H9 (cell line): ENCODE measurements around the gene C6orf15. TPM values are rescaled to one million over a fixed set of nuclear protein-coding genes. Genes with fewer than 3 reads are reported as not detected.
A peak's percentile ranks its signal among the peaks of the same experiment; 100 is the strongest.

Source experiments
- DNase-seq: peaks from one replicate; pipeline ENCODE4 v3.0.0-alpha.2; 2017
- H2AFZ ChIP-seq: one replicate; pipeline ENCODE4 v1.6.1; 2013; ENCODE audit warnings: mild to moderate bottlenecking, low read length, control low read depth, moderate library complexity
- H2AK5ac ChIP-seq: 2 replicates; pipeline ENCODE4 v1.6.1; 2013; ENCODE audit warnings: low read length, control low read depth, mixed read lengths; ENCODE audit not compliant: insufficient read length
- H2BK120ac ChIP-seq: one replicate; pipeline ENCODE4 v1.6.1; 2013; ENCODE audit warnings: low read depth, mild to moderate bottlenecking, low read length, control low read depth, inconsistent platforms; ENCODE audit not compliant: poor library complexity, severe bottlenecking
- H2BK12ac ChIP-seq: 2 replicates; pipeline ENCODE4 v1.6.1; 2013; ENCODE audit warnings: low read length, control low read depth, mixed read lengths, low read depth; ENCODE audit not compliant: insufficient read length
- H2BK15ac ChIP-seq: 2 replicates; pipeline ENCODE4 v1.6.1; 2013; ENCODE audit warnings: low read depth, low read length, control low read depth
- H2BK20ac ChIP-seq: one replicate; pipeline ENCODE4 v1.6.1; 2013; ENCODE audit warnings: low read depth, mild to moderate bottlenecking, low read length, control low read depth, inconsistent platforms; ENCODE audit not compliant: poor library complexity, severe bottlenecking
- H2BK5ac ChIP-seq: 2 replicates; pipeline ENCODE4 v1.6.1; 2013; ENCODE audit warnings: low read length, control low read depth, mixed read lengths; ENCODE audit not compliant: insufficient read length
- H3K14ac ChIP-seq: 2 replicates; pipeline ENCODE4 v1.6.1; 2013; ENCODE audit warnings: low read length, control low read depth; ENCODE audit not compliant: insufficient read depth
- H3K18ac ChIP-seq: 2 replicates; pipeline ENCODE4 v1.6.1; 2013; ENCODE audit warnings: low read depth, mild to moderate bottlenecking, mixed read lengths, low read length, control low read depth; ENCODE audit not compliant: insufficient read length
- H3K23ac ChIP-seq: 2 replicates; pipeline ENCODE4 v1.6.1; 2013; ENCODE audit warnings: low read length, control low read depth, mixed read lengths, low read depth; ENCODE audit not compliant: insufficient read length
- H3K23me2 ChIP-seq: 2 replicates; pipeline ENCODE4 v1.6.1; 2013; ENCODE audit warnings: low read depth, mild to moderate bottlenecking, mixed read lengths, low read length, control low read depth; ENCODE audit not compliant: insufficient read length, poor library complexity, severe bottlenecking
- H3K27ac ChIP-seq: 2 replicates; pipeline ENCODE4 v1.5.1; 2013; ENCODE audit warnings: low read length, control low read depth, mixed read lengths, low read depth; ENCODE audit not compliant: insufficient read length
- H3K27me3 ChIP-seq: 2 replicates; pipeline ENCODE4 v1.6.1; 2013; ENCODE audit warnings: low read length, control low read depth, inconsistent platforms; ENCODE audit not compliant: insufficient read depth
- H3K4ac ChIP-seq: 2 replicates; pipeline ENCODE4 v1.6.1; 2013; ENCODE audit warnings: low read depth, mild to moderate bottlenecking, control low read depth, inconsistent platforms, low read length, moderate library complexity
- H3K4me1 ChIP-seq: 2 replicates; pipeline ENCODE4 v1.6.1; 2013; ENCODE audit warnings: low read length, control low read depth, inconsistent platforms; ENCODE audit not compliant: insufficient read depth
- H3K4me2 ChIP-seq: 2 replicates; pipeline ENCODE4 v1.6.1; 2013; ENCODE audit warnings: low read length, control low read depth, mixed read lengths; ENCODE audit not compliant: insufficient read length, insufficient read depth
- H3K56ac ChIP-seq: 2 replicates; pipeline ENCODE4 v1.6.1; 2013; ENCODE audit warnings: low read depth, mild to moderate bottlenecking, mixed read lengths, low read length, control low read depth; ENCODE audit not compliant: insufficient read length
- H3K79me1 ChIP-seq: 2 replicates; pipeline ENCODE4 v1.6.1; 2013; ENCODE audit warnings: low read depth, mild to moderate bottlenecking, moderate library complexity, low read length, control low read depth, inconsistent platforms; ENCODE audit not compliant: insufficient read depth, poor library complexity, severe bottlenecking
- H3K79me2 ChIP-seq: 2 replicates; pipeline ENCODE4 v1.6.1; 2013; ENCODE audit warnings: low read length, control low read depth, inconsistent platforms; ENCODE audit not compliant: insufficient read depth
- H3K9ac ChIP-seq: 2 replicates; pipeline ENCODE4 v1.6.1; 2013; ENCODE audit warnings: low read length, control low read depth, mixed read lengths; ENCODE audit not compliant: insufficient read length; ENCODE audit errors: extremely low read depth
- H3K9me3 ChIP-seq: one replicate; pipeline ENCODE4 v1.6.1; 2013; ENCODE audit warnings: low read depth, low read length, inconsistent platforms; ENCODE audit not compliant: control insufficient read depth
- H3T11ph ChIP-seq: one replicate; pipeline ENCODE4 v1.6.1; 2013; ENCODE audit warnings: mild to moderate bottlenecking, low read length, control low read depth, inconsistent platforms
- H4K20me1 ChIP-seq: one replicate; pipeline ENCODE4 v1.6.1; 2013; ENCODE audit not compliant: control insufficient read depth, insufficient read length, insufficient read depth
- H4K5ac ChIP-seq: 2 replicates; pipeline ENCODE4 v1.6.1; 2013; ENCODE audit warnings: low read depth, mild to moderate bottlenecking, mixed read lengths, low read length, control low read depth; ENCODE audit not compliant: insufficient read length
- H4K8ac ChIP-seq: replicated peaks from 2 replicates; pipeline ENCODE4 v1.6.1; 2013; ENCODE audit warnings: low read length, control low read depth, mixed read lengths, low read depth; ENCODE audit not compliant: insufficient read length
- H4K91ac ChIP-seq: 2 replicates; pipeline ENCODE4 v1.6.1; 2013; ENCODE audit warnings: low read depth, mild to moderate bottlenecking, moderate library complexity, mixed read lengths, low read length, control low read depth; ENCODE audit not compliant: insufficient read length
- H3K27ac Mint-ChIP-seq, 3 experiments: 2 replicates in 2 of 3; 3 replicates in 1 of 3; pipeline ENCODE4 v1.8.0; 2020 to 2021; ENCODE audit warnings: mixed read lengths in 3 of 3, mild to moderate bottlenecking in 1 of 3, moderate library complexity in 1 of 3
- H3K27me3 Mint-ChIP-seq: 2 replicates; pipeline ENCODE4 v1.8.0; 2021; ENCODE audit warnings: low read depth, mild to moderate bottlenecking, moderate library complexity, mixed read lengths
- H3K36me3 Mint-ChIP-seq, 3 experiments: 2 replicates in 2 of 3; 3 replicates in 1 of 3; pipeline ENCODE4 v1.8.0; 2020 to 2021; ENCODE audit warnings: low read depth in 3 of 3, mixed read lengths in 3 of 3; ENCODE audit not compliant: insufficient read depth in 1 of 3
- H3K4me1 Mint-ChIP-seq, 2 experiments: 2 replicates each; pipeline ENCODE4 v1.8.0; 2020; ENCODE audit warnings: mixed read lengths in 2 of 2
- H3K4me3 Mint-ChIP-seq, 2 experiments: 2 replicates in 1 of 2; 3 replicates in 1 of 2; pipeline ENCODE4 v1.8.0; 2020 to 2021; ENCODE audit warnings: mild to moderate bottlenecking in 2 of 2, mixed read lengths in 2 of 2, moderate library complexity in 1 of 2
- H3K9me3 Mint-ChIP-seq, 2 experiments: 2 replicates in 1 of 2; 3 replicates in 1 of 2; pipeline ENCODE4 v1.8.0; 2020; ENCODE audit warnings: mild to moderate bottlenecking in 2 of 2, mixed read lengths in 2 of 2, moderate library complexity in 1 of 2
- CTCF ChIP-seq: fragments of 200-600 bp; sonication (generic); conservative IDR thresholded peaks from 3 replicates; pipeline ENCODE4 v1.8.0; 2021; ENCODE audit warnings: antibody characterized with exemption, mild to moderate bottlenecking
- WGBS: extraction: QIAGEN DNeasy Blood & Tissue Kit; methylation state at CpG from one replicate; pipeline ENCODE4 v1.1.7; 2013; ENCODE audit warnings: missing lambda C conversion rate, low lambda C conversion rate, mixed read lengths; ENCODE audit not compliant: insufficient read length; ENCODE audit errors: extremely low coverage; 5-methylcytosine and 5-hydroxymethylcytosine counted together
- total RNA-seq: library from RNA; stranded (reverse); gene quantifications from 2 replicates; pipeline ENCODE4 v1.2.1, GENCODE V29; 2021

Gene C6orf15
- total RNA-seq, 1 experiment from 2014 or later: not detected

- H3K4ac ChIP-seq: no peak overlapping the region
These were observed 30.8 kb upstream of the C6orf15 start for GRCh38 chr6:31143148-31143547.

More at GRCh38 chr6:31143148-31143547, 30.8 kb upstream of the C6orf15 start:
- no peak overlapping the region; the same call in 1 of the 2 replicates for H3K14ac ChIP-seq
- no peak overlapping the region for H2BK120ac ChIP-seq
- no peak overlapping the region for H4K91ac ChIP-seq
- no peak overlapping the region for H3T11ph ChIP-seq
- Mint-ChIP-seq H3K27me3 (no peaks in the 10 kb centered on the region; the same call in 1 of the 2 replicates), H3K9me3 (no peaks in the 10 kb centered on the region), H3K4me1 (peaks cover 38 to 41% of the 10 kb centered on the region in 2 experiments), H3K4me3 (peak overlapping the region; percentile 26 to 66; a peak in 4 of 5 replicates), H3K36me3 (peaks cover 23 to 53% (median 46%) of the 10 kb centered on the region in 3 experiments), H3K27ac (peak overlapping the region; percentile 28 to 89 (median 82); a peak in 5 of 7 replicates)
- H3K23ac ChIP-seq: no peak overlapping the region
- DNase-seq: peak; percentile 92
- no peak overlapping the region for H2BK20ac ChIP-seq
- H3K4me1 ChIP-seq: peaks cover 3% of the 10 kb centered on the region; the same call in 1 of the 2 replicates
- H4K20me1 ChIP-seq: no peaks in the 10 kb centered on the region
- H4K8ac ChIP-seq: no peak overlapping the region
- no peak overlapping the region for H2BK12ac ChIP-seq
- H2AFZ ChIP-seq: no peak overlapping the region
- H2AK5ac ChIP-seq: no peak overlapping the region
- H2BK5ac ChIP-seq: no peak overlapping the region
- no peaks in the 10 kb centered on the region for H3K9me3 ChIP-seq
- H3K4me2 ChIP-seq: no peak overlapping the region
- no peaks in the 10 kb centered on the region for H3K23me2 ChIP-seq
- H2BK15ac ChIP-seq: no peak overlapping the region
- H3K79me1 ChIP-seq: no peaks in the 10 kb centered on the region
- no peak for TF ChIP-seq CTCF
- H3K9ac ChIP-seq: no peak overlapping the region
- H3K18ac ChIP-seq: no peak overlapping the region
- no peak overlapping the region for H4K5ac ChIP-seq
- no peak overlapping the region for H3K56ac ChIP-seq
- H3K27ac ChIP-seq: no peak overlapping the region
- H3K79me2 ChIP-seq: no peaks in the 10 kb centered on the region
- H3K27me3 ChIP-seq: no peaks in the 10 kb centered on the region
- WGBS: no CpG with 5 or more reads among the region's 11 CpGs
